GM19239 (cell line): ENCODE data around the gene ARFGAP3.
"Not testable (repeated sequence)": the region's sequence is repeated elsewhere in the genome, so short reads cannot be mapped to it uniquely, and the experiment has no call there.

Source experiments
- DNase-seq: peaks from one replicate; pipeline ENCODE4 v3.0.0; 2011; ENCODE audit warnings: low spot score; ENCODE audit not compliant: insufficient read length
- FAIRE-seq: peaks from 2 replicates; lab custom pipeline; 2011; peaks lifted over from hg19 to GRCh38; lab: Jason Lieb, UNC

Gene ARFGAP3

DNA sequence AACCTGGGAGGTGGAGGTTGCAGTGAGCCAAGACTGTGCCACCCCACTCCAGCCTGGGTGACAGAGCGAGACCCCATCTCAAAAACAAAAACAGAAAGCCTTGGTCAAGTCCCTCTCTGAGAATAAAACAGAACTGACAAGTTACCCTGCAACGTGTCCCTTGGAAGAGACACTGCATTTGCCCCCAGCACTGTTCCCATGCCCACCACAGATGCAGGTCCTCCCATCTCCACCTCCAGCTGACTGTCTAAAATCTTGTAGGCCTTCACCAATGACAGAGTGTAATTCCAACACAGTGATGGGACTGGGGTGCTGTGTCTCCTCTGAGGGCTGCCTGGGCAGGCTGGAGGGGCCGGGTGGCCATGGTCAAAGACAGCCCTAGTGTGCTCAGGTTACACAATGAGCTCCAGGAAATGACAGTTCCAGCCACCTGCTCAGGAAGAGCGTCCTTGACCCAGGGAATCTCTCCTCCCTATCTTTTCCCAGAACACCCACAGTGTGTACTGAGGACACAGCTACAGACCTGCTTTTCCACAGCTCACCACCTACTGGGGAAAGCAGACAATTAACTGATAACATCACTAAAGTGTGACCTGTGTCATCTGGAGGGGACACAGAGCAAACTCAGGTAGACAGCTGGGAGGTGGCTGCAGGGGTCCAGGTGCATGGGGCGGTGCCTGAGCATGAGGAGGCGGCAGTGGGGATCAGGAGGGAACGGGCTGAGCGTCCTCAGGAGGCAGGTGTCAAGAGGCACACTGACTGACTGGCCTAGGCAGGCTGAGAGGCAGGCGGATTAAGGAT is 56.4 kb downstream of the ARFGAP3 start:
- DNase-seq (no peak), FAIRE-seq (no peak)

DNA sequence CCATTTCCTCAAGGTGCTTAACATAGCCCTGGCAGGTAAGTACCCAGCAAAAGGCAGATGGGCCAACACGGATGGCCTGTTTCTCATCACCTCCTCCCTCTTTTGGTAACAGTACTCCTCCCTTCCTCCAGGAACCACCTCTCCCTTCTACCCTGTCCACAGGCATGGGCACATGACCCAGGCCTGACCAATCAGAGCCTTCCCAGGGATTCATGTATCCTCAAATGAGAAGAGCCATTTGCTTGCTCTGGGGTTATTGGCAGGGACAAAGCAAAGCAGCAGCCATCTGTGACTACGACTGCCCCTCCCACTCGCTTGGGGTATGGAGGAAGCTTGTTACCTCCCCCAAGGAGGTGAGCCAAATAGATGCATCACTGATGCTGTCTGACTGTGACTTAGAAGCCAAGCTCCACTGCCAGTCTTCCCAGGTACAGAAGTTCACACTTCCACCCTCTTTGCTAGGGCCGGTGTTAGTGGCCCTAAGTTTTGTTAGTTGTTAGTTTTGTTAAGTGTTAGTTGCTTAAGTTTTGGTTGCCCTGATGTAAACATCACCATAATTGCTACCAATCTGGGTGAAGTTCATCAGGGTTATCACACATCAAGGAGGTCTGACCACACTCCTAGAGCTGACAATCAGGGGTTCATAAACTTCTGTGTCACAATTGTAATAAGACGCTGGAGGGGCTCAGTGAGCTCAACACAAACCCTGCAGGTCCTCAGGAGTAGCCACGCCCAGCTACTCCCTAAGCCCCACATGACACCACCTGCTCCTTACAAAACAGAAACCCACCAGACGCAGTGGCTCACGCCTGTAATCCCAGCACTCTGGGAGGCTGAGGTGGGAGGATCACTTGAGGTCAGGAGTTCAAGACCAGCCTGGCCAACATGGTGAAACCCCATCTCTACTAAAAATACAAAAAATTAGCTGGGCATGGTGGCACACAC is 57.3 kb downstream of the ARFGAP3 start:
- FAIRE-seq = no peak
- no peak for DNase-seq

- no peak for DNase-seq
- no peak for FAIRE-seq
Measured at GRCh38 chr22:42799061-42799460, 58.0 kb downstream of the ARFGAP3 start.

DNA sequence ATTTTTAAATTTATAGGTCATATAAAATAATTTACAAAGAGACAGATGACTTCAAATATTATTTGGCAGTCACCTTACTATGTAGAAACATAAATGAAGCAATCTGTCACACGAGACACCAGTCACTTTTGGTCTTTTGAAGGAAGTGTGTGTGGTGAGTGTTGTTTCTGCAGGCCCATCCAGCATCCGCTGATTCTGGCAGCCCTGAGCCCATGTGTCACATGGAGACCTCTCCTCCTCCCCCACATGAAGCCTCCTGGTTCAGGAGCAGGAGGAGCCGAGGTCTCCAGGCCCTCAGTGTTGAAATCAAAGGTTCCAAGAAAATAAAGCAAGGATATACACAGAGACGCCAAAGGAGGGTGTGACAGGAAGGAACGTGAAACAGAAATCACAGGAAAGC is 60.1 kb downstream of the ARFGAP3 start:
- FAIRE-seq (no peak), DNase-seq (no peak)

- DNase-seq (no peak), FAIRE-seq (no peak)
Measured at GRCh38 chr22:42796081-42796480, 61.0 kb downstream of the ARFGAP3 start.

DNA sequence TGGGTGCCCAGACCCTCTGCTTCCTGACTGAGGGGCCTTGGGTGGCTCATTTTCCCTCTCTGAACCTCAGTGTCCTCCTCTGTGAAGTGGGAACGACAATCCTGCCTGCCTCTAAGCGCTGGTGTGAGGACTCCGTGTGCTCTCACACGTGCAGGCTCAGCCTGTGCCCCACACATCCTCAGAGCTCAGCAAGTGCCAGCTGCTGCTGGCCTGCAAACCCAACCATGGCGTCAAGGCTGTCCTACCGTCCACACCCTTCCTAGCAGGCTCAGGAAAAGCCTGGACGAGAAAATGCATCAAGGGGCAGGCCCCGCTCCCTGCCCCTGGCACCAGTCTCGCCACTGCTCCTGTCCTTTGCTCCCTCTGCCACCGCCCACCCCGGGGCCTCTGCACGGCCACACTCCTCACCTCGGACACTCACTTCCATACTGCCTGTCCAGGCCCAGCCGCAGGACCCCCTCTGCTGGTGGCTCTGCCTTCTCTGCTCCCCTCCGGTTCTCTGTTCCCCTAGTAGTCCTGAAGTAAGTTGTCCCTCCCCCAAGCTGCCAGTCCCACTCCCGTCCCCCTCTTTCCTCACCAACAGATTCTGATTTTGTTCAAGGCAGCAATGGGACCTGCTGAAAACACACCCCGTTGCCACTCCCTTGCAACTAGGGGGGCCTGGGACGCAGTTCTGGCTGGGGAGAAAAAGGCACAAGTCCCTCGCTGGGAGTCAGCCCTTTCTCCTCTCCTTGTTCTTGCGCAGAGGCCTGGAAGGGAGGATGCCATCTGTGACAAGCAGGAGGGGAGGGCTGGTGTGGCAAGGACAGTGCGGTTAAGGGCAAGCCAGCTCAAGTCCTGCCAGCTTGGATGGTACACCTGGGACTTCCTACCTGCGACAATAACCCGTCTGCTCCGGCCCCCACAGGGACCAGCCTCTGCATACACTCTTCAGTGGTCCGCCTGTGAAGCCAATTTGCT is 62.2 kb downstream of the ARFGAP3 start:
- DNase-seq (no peak), FAIRE-seq (no peak)

DNA sequence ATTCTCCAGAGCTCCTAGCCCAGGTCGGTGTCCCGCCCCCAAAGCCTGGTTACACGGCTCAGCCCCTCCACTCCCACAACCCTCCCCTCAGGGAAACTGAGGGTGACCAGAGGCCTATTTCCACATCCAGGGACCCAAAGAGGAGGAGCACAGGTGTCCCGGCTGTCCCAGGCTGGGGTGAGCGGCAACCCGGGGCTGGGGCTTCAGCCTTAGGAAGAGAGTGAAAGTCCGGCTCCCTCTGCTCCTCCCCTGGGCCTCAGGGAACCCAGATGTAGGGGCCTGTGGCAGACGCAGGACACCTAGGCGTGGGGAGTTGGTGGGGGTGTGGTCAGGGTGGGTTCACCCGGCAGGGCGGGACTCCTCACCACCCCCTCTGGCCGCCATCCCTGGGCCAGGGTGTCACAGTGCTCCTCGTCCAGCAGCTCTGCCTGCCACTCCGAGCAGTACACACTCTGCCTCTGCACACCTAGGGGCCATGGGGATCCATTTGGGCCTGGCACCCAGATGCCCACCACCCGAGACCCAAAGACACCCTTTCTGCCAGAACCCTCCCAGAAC is 63.1 kb downstream of the ARFGAP3 start:
- DNase-seq (no peak), FAIRE-seq (no peak)

DNA sequence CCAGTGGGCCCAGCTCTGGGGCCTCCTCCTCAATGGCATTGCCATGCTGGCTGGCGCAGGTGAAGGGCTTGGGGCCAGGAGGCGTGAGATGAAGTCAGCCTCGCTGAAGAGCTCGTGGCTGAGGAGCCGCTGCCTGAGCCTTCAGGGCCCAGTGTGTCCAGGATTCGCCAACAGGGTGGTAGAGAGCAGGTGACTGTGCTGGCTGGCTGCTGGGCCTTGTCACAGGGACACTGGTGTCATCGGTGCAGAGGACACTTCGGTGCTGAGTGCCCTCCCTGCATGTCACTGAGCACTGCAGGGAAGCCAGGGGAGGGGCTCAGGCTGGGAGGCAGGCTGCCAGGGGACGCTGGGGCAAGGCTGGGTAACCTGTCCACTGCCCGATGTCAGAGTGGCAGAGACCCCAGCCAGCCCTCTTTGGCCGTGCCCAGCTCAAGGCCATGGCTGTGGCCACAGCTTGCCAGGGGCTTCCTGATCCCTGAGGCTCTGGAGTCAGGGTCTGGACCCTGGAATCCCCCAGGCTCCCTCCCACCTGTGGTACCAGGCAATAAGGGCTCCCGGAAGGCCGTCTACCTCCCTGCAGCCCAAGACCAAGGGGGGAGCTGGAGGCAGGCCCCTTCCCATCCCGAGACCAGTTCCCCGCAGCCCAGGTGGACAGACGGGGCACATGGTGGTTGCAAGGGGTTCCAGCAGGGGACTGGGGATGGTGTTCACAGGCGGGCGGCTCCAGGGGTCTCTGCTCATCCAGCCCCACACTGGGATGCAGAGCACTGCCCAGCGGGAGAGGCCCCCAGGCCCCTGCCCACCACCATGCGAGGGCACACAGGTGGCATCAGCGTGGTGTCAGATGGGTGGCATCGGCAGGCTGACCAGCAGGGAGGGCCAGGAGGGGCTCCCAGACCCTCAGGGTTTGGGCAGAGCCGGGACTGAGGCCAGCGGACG is 63.9 kb downstream of the ARFGAP3 start:
- DNase-seq (no peak), FAIRE-seq (no peak)

GRCh38 chr22:42792453-42792908 is 64.6 kb downstream of the ARFGAP3 start:
- FAIRE-seq (no peak), DNase-seq (no peak)

GRCh38 chr22:42791721-42792452 is 65.2 kb downstream of the ARFGAP3 start:
- no peak for DNase-seq
- FAIRE-seq = no peak

- no peak for FAIRE-seq
- DNase-seq = no peak
Measured at GRCh38 chr22:42788466-42788865, 68.6 kb downstream of the ARFGAP3 start.

DNA sequence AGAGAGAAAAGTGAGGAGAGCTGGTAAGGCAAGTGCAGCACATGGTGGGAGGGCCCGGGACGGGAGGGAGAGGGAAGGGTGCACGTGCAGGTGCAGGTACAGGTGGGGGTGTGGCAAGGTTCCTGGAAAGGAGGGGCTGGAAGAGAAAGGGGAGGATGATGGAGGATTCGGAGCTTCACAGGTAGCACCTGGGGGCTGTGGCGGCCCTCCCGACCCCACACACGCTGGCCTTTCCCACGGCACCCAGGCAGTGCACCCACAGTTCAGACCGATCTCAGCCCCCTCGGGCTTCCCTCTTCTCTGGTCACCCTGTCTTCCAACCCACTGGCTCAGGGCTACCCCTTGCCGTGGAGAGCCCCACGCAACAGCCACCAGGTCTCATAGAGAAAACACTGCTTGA is 69.1 kb downstream of the ARFGAP3 start:
- no peak for FAIRE-seq

GRCh38 chr22:42787357-42787736 is 69.7 kb downstream of the ARFGAP3 start:
- no peak for DNase-seq
- FAIRE-seq = no peak

More for the DNA sequence above, 69.1 kb downstream of the ARFGAP3 start:
- no peak for DNase-seq

- no peak for FAIRE-seq
- no peak for DNase-seq
Measured at GRCh38 chr22:42786606-42787356, 70.3 kb downstream of the ARFGAP3 start.

DNA sequence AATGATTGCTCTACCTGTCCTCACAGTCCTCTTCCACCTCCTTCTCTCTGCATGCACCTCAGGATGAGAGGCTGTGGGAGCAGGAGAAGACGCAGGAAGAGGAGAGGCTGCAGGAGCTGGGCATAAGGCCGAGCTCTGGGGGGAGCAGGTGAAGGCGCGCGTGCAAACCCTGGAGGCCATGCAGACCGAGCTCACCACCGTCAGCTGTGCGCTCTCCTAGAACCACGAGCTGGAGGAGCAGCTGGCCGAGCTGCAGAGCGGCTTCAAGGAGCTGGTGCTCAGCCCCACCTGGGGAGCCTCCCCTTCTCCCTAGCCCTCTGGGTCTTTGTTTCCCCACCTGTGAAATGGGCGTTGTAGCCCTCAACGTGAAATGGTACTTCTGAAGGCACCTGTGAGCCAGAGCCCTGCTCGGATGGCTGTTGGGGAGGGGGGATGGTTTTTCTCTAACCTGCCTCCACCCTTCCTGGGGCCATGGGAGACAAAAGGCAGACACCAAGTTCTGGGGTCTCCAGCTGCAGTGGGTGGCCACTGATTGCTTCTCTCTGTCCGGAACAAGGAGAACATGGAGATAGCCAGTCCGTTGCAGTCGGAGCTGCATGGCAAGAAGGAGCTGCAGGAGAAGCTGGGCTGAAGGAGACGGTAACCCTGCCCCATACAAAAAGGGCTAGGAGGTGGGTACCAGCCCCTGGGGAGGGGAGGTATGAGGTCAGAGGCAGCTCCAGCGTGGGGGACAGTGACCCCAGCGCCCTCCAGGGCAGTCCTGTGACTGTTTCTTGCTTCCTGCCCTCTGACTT is 71.2 kb downstream of the ARFGAP3 start:
- DNase-seq (no peak), FAIRE-seq (no peak)

DNA sequence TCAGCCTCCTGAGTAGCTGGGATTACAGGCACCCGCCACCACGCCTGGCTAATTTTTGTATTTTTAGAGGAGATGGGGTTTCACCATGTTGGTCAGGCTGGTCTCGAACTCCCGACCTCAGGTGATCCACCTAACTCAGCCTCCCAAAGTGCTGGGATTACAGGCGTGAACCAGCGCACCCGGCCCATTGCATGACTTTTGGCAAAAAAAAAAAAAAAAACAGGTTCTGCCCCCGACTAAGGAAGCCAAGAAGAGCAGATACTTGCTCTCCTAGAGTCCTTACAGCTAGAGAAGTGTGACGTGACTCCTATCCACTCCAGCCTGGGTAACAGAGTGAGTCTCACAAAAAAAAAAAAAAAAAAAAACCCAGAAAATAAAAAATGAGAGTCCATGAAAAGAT is 74.8 kb downstream of the ARFGAP3 start:
- DNase-seq, FAIRE-seq: not testable (repeated sequence)
